ENCODE measurements around the gene ZNF45.
"Not testable (repeated sequence)": the region's sequence is repeated elsewhere in the genome, so short reads cannot be mapped to it uniquely, and the experiment has no call there.

The ZNF45 gene

DNA sequence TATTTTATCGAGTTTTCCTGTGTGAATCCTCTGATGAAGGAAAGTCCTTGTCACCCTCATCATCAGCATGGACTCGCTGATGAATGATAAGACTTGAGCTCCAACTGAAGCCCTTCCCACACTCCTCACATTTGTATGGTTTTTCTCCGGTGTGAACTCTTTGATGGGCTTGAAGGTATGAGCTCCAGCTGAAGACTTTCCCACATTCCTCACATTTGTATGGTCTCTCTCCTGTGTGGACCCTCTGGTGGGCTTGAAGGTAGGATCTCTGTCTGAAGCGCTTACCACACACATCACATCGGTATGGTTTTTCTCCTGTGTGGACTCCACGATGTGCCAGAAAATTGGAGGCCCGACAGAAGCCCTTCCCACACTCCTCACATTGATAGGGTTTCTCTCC is 21.7 kb downstream of the ZNF45 start:
- DNase-seq (ENCODE audit: low spot score): no peak

DNA sequence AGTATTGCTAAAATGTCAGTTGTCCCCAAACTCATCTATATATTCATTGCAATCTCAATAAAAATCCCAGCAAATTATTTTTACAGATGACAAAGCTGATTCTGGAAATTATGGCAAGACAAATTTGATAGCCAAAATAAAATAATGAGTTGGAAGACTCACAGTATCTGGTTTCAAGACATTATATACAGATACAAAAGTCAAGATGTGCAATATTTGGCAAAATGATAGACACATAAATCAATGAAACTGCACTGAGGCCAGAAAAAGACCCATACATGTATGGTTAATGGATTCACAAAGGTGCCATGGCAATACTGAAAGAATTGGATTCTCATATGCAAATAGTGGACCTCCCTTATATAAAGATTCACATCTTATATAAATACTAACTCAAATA is 24.2 kb downstream of the ZNF45 start:
- no peak for DNase-seq (ENCODE audit: low spot score)

DNA sequence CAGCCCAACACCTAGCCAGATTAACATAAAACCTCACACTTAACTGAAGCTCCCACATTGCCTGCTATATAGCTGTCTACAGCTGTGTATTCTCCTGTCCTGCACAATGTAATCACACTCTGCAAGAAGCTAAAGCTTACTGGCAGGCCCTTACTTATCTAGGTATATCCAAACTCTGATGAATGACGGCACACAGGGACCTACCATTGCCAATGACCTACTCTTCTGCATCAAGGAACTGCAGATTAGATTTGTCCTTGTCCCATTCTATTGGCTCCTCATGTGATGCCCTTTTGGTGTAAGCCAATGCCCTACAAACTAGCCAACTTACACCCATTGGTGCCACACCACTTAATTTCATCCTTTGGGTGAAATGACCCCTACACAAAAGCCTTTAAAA is 26.4 kb downstream of the ZNF45 start:
- no peak for DNase-seq (ENCODE audit: low spot score)

DNA sequence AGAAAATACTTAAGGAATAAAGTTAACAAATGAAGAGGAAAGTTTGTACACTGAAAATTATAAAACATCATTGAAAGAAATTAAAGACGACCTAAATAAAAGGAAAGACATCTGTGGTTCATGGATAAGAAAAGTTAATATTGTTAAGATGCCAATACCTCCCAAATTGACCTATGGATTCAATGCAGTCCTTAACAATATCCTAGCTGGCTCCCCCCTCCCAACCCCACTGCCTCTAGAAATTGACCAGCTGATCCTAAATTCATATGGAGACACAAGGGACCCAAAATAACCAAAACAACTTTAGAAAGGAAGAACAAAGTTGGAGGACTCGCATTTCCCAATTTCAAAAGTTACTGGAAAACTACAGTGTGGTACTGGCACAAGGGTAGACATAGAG is 28.3 kb downstream of the ZNF45 start:
- DNase-seq (ENCODE audit: low spot score): no peak

DNA sequence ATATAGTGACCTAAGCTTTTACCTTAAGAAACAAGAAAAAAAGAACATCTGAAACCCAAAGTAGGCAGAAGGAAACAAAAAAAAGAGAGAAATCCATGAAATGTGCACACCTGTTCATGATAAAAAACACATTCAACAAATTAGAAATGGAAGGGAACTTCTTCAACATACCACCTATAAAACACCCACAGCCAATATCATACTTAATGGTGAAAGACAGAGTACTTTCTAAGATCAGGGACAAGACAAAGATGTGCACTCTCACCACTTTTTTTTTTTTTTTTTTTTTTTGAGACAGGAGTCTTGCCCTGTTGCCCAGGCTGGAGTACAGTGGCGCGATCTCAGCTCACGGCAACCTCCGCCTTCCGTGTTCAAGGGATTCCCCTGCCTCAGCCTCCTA is 29.2 kb downstream of the ZNF45 start:
- no peak for DNase-seq (ENCODE audit: low spot score)

DNA sequence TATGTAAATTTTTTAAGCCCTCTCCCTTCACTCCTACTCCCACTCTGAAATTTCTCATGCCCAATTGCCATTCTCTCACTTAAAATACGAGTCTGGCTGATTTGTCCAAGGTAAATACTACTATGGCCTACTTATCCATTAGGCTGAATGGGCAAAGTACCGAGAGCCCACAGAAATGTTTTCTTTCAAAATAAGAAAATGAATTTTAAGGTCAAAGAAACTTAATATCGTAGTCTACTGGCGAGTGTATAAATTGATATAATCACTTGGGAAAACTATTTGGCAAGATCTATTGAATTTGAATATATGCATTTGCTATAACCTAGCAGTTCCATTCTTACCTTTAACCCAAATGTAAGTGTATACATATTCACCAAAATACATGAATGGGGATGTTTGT is 32.7 kb downstream of the ZNF45 start:
- no peak for DNase-seq (ENCODE audit: low spot score)

DNA sequence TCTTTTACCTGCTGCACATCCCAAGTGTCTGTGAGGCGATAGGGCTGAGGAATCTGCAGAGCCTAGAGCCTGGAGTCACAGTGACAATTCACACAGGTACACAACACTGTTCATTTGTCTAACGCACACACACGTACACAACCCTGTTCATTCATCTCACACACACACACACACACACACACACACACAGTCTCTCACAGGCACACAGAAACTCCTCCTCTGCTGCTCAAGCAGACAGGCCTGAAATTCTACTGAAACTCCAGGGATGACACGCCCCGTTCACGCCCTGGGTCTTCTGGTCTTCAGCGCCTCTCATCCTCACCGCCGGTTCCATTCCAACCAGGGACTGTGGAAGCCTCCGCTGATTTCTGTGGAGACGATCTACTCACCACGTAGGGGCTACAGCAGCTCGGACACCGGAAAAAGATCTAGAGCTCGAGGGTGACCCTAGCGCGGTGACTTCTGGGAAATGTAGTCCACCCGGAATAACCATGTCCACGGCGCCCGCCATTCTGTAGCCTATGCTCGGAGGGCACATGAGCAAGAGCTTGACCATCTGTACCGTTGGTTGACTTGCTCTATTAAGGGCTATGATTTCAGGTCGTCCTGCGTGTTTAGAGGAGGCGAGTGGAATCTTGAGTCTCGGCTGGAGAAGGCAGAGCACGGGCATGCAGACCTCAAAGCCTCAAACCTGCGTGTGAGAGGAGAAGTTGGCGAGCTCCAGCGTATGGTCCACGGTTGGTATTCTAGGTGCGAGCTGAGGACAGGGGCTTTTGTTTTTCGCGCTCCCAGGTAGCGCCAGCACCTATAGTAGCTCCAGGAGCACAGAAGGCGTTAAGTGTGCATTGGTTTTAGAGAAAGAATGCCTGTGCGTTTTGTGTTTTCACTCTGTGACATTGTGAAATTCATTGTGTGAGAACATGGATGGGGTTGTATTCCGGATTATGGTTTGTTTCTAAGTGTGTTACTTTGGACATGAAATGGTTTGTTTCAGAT is 33.4 kb downstream of the ZNF45 start:
- peak; percentile 82 for DNase-seq (ENCODE audit: low spot score)

DNA sequence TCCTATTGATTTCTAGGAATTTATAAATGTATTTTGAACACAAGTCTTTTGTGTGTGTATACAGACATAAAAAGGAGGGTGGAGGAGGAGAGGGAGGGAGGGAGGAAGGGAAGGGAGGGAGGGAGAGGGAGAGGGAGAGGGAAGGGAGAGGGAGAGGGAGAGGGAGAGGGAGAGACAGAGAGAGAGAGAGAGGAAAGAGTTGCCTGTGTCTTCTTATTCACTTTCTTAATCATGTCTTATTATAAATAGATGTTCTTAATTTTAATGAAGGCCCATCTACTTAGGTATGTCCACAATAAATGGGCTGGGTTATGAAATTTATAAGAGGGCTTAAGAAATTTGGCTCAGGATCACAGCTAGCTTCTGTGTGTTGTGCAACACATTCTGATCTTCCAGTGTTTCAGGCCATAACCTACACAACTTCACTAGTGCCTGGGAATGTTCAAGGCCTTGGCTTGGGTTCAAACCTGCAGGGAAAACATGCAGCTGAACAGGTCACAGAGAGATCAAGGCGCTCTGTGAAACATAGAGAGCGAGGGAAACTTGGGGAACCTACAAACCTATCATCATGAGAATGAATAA is 39.3 kb downstream of the ZNF45 start:
- DNase-seq (ENCODE audit: low spot score): no peak

DNA sequence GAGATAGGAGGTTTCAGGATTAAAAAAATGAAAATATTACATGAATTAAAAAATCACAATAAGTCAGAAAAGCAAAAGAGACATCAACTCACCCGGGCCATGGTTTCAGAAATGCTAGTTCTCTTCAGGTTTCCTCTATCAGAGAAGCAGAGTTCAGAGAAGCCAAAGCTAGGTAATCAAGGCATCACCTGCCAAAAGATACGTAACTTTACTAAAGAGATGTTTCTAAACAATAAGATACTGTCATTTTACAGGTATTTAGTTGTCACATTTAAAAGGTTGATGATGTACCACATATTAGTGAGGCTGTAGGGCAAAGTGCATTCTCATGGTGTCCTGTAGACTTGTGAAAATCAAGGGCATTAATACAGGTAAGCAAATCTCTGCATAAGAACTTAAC is 51.2 kb downstream of the ZNF45 start, which contains the start of gene ZNF404:
Gene ZNF404, minus strand, starts transcription at position 101 of the 400 bp plus-strand sequence.
- no peak for DNase-seq (ENCODE audit: low spot score)

DNA sequence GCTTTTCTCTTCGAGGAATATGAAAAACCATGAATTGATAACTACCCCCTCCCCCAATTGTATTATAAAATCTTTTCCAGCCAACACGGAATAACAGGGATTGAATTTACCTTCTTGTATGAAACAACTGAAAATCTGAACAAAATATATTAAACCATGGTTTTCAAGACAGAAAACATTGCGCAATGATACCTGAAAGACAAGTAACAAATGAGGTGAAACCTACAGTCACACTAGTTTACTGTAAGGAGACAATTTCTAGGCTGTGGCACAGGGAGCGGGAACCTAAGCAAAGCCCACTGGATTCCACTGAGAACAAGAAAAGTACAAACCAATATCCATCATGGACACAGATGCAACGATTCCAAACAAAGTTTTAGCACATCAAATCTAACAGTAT is 54.6 kb downstream of the ZNF45 start:
- DNase-seq (ENCODE audit: low spot score): no peak

DNA sequence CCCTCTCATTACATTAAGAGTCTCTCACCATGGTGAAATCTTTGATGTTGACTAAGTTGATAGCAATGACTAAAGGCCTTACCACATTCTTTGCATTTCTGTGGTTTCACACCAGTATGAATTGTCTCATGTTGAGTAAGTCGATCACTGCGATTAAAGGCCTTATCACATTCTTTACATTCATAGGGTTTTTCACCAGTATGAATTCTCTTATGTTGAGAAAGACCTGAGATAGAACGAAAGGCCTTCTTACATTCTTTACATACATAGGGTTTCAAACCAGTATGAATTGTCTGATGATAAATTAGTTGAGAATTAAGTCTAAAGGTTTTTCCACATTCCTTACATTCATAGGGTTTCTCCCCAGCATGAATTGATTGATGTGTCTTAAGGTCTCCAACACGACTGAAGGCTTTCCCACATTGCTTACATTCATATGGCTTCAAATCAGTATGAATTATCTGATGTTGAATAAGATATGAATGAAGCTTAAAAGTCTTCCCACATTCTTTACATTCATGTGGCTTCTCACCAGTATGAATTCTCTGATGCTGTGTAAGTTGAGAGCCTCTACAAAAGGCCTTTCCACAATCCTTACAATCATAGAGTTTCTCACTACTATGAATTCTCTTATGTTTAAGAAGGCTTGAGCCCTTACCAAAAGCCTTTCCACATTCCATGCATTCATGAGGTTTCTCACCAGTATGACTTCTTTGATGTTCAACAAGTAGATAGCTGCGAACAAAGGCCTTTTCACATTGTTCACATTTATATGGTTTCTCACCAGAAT is 62.3 kb downstream of the ZNF45 start:
- DNase-seq (ENCODE audit: low spot score): no peak

DNA sequence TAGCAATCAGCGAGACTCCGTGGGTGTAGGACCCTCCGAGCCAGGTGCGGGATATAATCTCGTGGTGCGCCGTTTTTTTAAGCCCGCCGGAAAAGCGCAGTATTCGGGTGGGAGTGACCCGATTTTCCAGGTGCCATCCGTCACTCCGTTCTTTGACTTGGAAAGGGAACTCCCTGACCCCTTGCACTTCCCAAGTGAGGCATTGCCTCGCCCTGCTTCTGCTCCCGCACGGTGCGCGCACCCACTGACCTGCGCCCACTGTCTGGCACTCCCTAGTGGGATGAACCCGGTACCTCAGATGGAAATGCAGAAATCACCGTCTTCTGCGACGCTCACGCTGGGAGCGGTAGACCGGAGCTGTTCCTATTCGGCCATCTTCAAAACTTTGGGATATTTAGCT is 68.2 kb downstream of the ZNF45 start:
- not testable (repeated sequence) for DNase-seq (ENCODE audit: low spot score)

Measured in iPS-NIHi11 (cell line).